ENCODE measurements around the gene TRIM59.

DNA sequence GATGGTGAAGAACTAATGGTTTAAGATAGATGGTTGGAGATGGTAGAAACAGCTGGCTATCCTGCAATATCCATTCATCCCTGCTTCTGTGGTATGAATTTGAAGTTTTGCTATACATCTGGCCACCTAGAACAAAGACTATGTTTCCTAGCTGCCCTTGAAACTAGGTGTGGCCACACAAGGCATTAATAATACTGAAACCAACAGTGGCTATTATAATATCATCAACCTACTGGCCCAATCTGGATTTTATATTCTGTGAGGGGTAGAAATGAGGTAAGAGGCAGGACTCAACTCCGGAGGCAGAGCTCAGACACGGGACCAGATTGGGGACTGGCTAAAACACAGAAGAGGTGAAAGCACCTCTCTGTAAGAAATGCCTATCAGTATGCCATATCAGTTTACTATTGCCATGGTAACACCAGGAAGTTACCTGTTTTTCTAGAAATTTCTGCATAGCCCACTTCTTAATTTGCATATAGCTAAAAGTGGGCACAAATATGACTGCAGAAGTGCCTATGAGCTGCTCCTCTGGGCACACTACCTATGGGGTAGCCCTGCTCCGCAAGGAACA is 58.9 kb downstream of the TRIM59 start:
- TF ChIP-seq, protein P1, sequence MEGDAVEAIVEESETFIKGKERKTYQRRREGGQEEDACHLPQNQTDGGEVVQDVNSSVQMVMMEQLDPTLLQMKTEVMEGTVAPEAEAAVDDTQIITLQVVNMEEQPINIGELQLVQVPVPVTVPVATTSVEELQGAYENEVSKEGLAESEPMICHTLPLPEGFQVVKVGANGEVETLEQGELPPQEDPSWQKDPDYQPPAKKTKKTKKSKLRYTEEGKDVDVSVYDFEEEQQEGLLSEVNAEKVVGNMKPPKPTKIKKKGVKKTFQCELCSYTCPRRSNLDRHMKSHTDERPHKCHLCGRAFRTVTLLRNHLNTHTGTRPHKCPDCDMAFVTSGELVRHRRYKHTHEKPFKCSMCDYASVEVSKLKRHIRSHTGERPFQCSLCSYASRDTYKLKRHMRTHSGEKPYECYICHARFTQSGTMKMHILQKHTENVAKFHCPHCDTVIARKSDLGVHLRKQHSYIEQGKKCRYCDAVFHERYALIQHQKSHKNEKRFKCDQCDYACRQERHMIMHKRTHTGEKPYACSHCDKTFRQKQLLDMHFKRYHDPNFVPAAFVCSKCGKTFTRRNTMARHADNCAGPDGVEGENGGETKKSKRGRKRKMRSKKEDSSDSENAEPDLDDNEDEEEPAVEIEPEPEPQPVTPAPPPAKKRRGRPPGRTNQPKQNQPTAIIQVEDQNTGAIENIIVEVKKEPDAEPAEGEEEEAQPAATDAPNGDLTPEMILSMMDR (IDR thresholded peaks at IDR 0.05), result no peak
- no peak for TF ChIP-seq POLR2A (IDR thresholded peaks at IDR 0.05)

All from adrenal gland (tissue), 5 donors.